A549 treated with AZD9567 at 1 μM for 4 hours (cell line): ENCODE data around the gene CALHM1. TPM values are rescaled to one million over a fixed set of nuclear protein-coding genes. Genes with fewer than 3 reads are reported as not detected.

ENCODE experiments used
- total RNA-seq: library from RNA; stranded (reverse); fragments of 200-300 nt; extraction: Qiagen RNA extraction; gene quantifications from 5 replicates; pipeline ENCODE4 v1.2.3, GENCODE V29; 2022; ENCODE audit not compliant: insufficient read depth

The CALHM1 gene
- not detected in 5 replicates for total RNA-seq

GRCh38 chr10:103458720-103459119 lies at the start of gene CALHM1:
Gene CALHM1 (minus strand): TSS chr10:103458900. CDS start chr10:103458751, 149 bp downstream.

GRCh38 chr10:103493362-103493915 lies 34.7 kb upstream of the CALHM1 start, which contains the start of gene NEURL1:
Gene NEURL1 (plus strand): TSS chr10:103493705. CDS start chr10:103494388, 683 bp downstream.

GRCh38 chr10:103479135-103479534 lies 20.4 kb upstream of the CALHM1 start, which contains the start of gene CALHM3:
Gene CALHM3 (minus strand): TSS chr10:103479240. CDS start chr10:103479032, 208 bp downstream.

GRCh38 chr10:103451831-103452505 lies 6.7 kb downstream of the CALHM1 start, which contains the start of gene CALHM2:
Gene CALHM2 (minus strand): TSS chr10:103452370. CDS start chr10:103449941, 2,429 bp downstream.

Other genes with a start within 250 kb of the CALHM1 start
- gene RPEL1, start 213.0 kb downstream of the CALHM1 start, total RNA-seq, result 0.05 TPM in 1 of 5 replicates, not detected in the others
- gene INA, start 181.8 kb downstream of the CALHM1 start, total RNA-seq, result 21.6 to 27.2 TPM (median 22.4 TPM) in 5 replicates
- gene PCGF6, start 107.8 kb downstream of the CALHM1 start, total RNA-seq, result 9.7 to 11.8 TPM (median 10.6 TPM) in 5 replicates
- 1.6 to 3.1 TPM (median 2.6 TPM) in 5 replicates for gene TAF5, start 90.9 kb downstream of the CALHM1 start, total RNA-seq
- gene ATP5MK, start 62.4 kb downstream of the CALHM1 start, total RNA-seq, result 514 to 773 TPM (median 531 TPM) in 5 replicates
- 34.9 to 42.8 TPM (median 38.3 TPM) in 5 replicates for gene PDCD11, start 62.3 kb downstream of the CALHM1 start, total RNA-seq
- gene CALHM2, start 6.5 kb downstream of the CALHM1 start, total RNA-seq, result 2.9 to 5.5 TPM (median 4.1 TPM) in 5 replicates
- gene CALHM3, start 20.3 kb upstream of the CALHM1 start, total RNA-seq, result 0.28 to 0.42 TPM (median 0.38 TPM) in 4 of 5 replicates, not detected in the other
- 0.24 to 0.53 TPM (median 0.37 TPM) in 4 of 5 replicates, not detected in the other for gene NEURL1, start 34.8 kb upstream of the CALHM1 start, total RNA-seq